GM18520 (cell line): ENCODE data around the gene EFR3B.

Experiments used
- ATAC-seq: cut with Tn5 transposase; IDR thresholded peaks from one replicate; pipeline ENCODE4 v1.9.1; 2021; ENCODE audit not compliant: unreplicated experiment

Gene EFR3B

GRCh38 chr2:25032901-25033300 is 9.0 kb upstream of the EFR3B start:
- ATAC-seq: no peak

GRCh38 chr2:25034081-25034480 is 7.8 kb upstream of the EFR3B start:
- no peak for ATAC-seq

GRCh38 chr2:25035537-25036220 is 6.2 kb upstream of the EFR3B start:
- ATAC-seq: no peak

GRCh38 chr2:25036221-25036559 is 5.7 kb upstream of the EFR3B start:
- ATAC-seq: no peak

- ATAC-seq: no peak
These were observed 2.8 kb upstream of the EFR3B start for GRCh38 chr2:25039126-25039525.

GRCh38 chr2:25041307-25041927 is 459 bp upstream of the EFR3B start:
- ATAC-seq: no peak

- ATAC-seq: no peak
These were observed 705 bp downstream of the EFR3B start for GRCh38 chr2:25042321-25043240.

- no peak for ATAC-seq
These were observed 1.5 kb downstream of the EFR3B start for GRCh38 chr2:25043241-25043867.

- no peak for ATAC-seq
These were observed 2.1 kb downstream of the EFR3B start for GRCh38 chr2:25044011-25044410.

GRCh38 chr2:25044990-25045389 is 3.1 kb downstream of the EFR3B start:
- ATAC-seq: no peak

GRCh38 chr2:25049422-25049821 is 7.5 kb downstream of the EFR3B start:
- ATAC-seq: no peak

- ATAC-seq: no peak
These were observed 8.3 kb downstream of the EFR3B start for GRCh38 chr2:25050128-25050527.

- no peak for ATAC-seq
These were observed 11.2 kb downstream of the EFR3B start for GRCh38 chr2:25053041-25053440.

GRCh38 chr2:25054720-25055119 is 12.8 kb downstream of the EFR3B start:
- ATAC-seq: no peak

- ATAC-seq: no peak
These were observed 13.6 kb downstream of the EFR3B start for GRCh38 chr2:25055376-25055920.

- ATAC-seq: no peak
These were observed 14.4 kb downstream of the EFR3B start for GRCh38 chr2:25056098-25056821.

GRCh38 chr2:25062511-25062917 is 20.6 kb downstream of the EFR3B start:
- no peak for ATAC-seq

- ATAC-seq: no peak
These were observed 22.2 kb downstream of the EFR3B start for GRCh38 chr2:25063876-25064660.

- no peak for ATAC-seq
These were observed 23.9 kb downstream of the EFR3B start for GRCh38 chr2:25065768-25066167.

- ATAC-seq: no peak
These were observed 24.6 kb downstream of the EFR3B start for GRCh38 chr2:25066455-25066854.
